CD4-positive, alpha-beta memory T cell (primary cell): ENCODE data around the gene FRMD4A. TPM values are rescaled to one million over a fixed set of nuclear protein-coding genes. Genes with fewer than 3 reads are reported as not detected.
"Not testable (repeated sequence)": the region's sequence is repeated elsewhere in the genome, so short reads cannot be mapped to it uniquely, and the experiment has no call there.

Experiments
- CTCF ChIA-PET: fragments of 350-600 bp; sonication (Branson Sonifier 250); formaldehyde crosslinking; loops from one replicate; lab custom pipeline; 2021; ENCODE audit warnings: inconsistent platforms; ENCODE audit not compliant: partially characterized antibody; lab: Charles Lee
- POLR2A ChIA-PET: fragments of 350-600 bp; sonication (Branson Sonifier 250); formaldehyde crosslinking; loops from one replicate; lab custom pipeline; 2021; ENCODE audit not compliant: partially characterized antibody; lab: Charles Lee
- DNase-seq, 5 donors: peaks; one replicate each; pipeline versions ENCODE4 v3.0.0 to v3.0.0-alpha.2; 2020 to 2022; ENCODE audit warnings: mixed read lengths in 1 of 5
- H3K27ac ChIP-seq: one replicate; pipeline ENCODE4 v1.7.0; 2013; ENCODE audit warnings: low read depth, low read length
- H3K27me3 ChIP-seq: 2 replicates; pipeline ENCODE4 v1.7.0; 2013; ENCODE audit warnings: mild to moderate bottlenecking, low read length, moderate library complexity; ENCODE audit not compliant: insufficient read depth
- H3K36me3 ChIP-seq: 2 replicates; pipeline ENCODE4 v1.7.0; 2013; ENCODE audit warnings: mild to moderate bottlenecking, low read length, moderate library complexity; ENCODE audit not compliant: insufficient read depth
- H3K4me1 ChIP-seq: 2 replicates; pipeline ENCODE4 v1.7.0; 2013; ENCODE audit warnings: mild to moderate bottlenecking, low read length, moderate library complexity; ENCODE audit not compliant: insufficient read depth
- H3K4me3 ChIP-seq, 2 donors: one replicate each; pipeline ENCODE4 v1.7.0; 2013; ENCODE audit warnings: low read length in 2 of 2, mild to moderate bottlenecking in 1 of 2
- H3K9me3 ChIP-seq, 2 donors: one replicate each; pipeline ENCODE4 v1.7.0; 2013; ENCODE audit warnings: low read length in 2 of 2, control low read depth in 1 of 2; ENCODE audit not compliant: control insufficient read depth in 1 of 2
- H3K27ac Mint-ChIP-seq, 7 donors: one replicate each; pipeline ENCODE4 v1.8.0; 2020 to 2021; ENCODE audit warnings: mixed read lengths in 7 of 7, mild to moderate bottlenecking in 6 of 7, inconsistent platforms in 3 of 7, moderate library complexity in 3 of 7
- H3K27me3 Mint-ChIP-seq, 2 donors: one replicate each; pipeline ENCODE4 v1.8.0; 2020 to 2021; ENCODE audit warnings: mixed read lengths in 2 of 2
- H3K36me3 Mint-ChIP-seq, 2 donors: one replicate each; pipeline ENCODE4 v1.8.0; 2020 to 2021; ENCODE audit warnings: mixed read lengths in 2 of 2, inconsistent platforms in 1 of 2, mild to moderate bottlenecking in 1 of 2
- H3K4me1 Mint-ChIP-seq, 4 donors: one replicate each; pipeline ENCODE4 v1.8.0; 2020 to 2021; ENCODE audit warnings: mixed read lengths in 4 of 4, mild to moderate bottlenecking in 1 of 4
- H3K4me3 Mint-ChIP-seq, 8 donors: one replicate each; pipeline ENCODE4 v1.8.0; 2020 to 2021; ENCODE audit warnings: mixed read lengths in 8 of 8, mild to moderate bottlenecking in 7 of 8, moderate library complexity in 6 of 8, inconsistent platforms in 3 of 8
- H3K9me3 Mint-ChIP-seq, 8 donors: one replicate each; pipeline ENCODE4 v1.8.0; 2020 to 2021; ENCODE audit warnings: mixed read lengths in 8 of 8, mild to moderate bottlenecking in 5 of 8, inconsistent platforms in 3 of 8, moderate library complexity in 1 of 8
- intact Hi-C: fragments of 100-400 bp; cut with micrococcal nuclease; formaldehyde crosslinking; loops from one replicate; pipeline ENCODE4 v1.15.1; 2023
- polyA plus RNA-seq, 2 donors: library from polyadenylated mRNA; unstranded; fragments of 300-500 nt; fragmentation: Illumina TruSeq; gene quantifications; one replicate each; pipeline ENCODE4 v1.2.3, GENCODE V29; 2021
- total RNA-seq, 2 experiments: library from RNA; stranded (reverse); gene quantifications; one replicate each; pipeline ENCODE4 v1.2.3, GENCODE V29; 2021

The FRMD4A gene
- total and polyA plus RNA-seq, 4 experiments from 2014 or later, result 0.89 to 2.4 (median 1.9) TPM; not detected in 1

DNA sequence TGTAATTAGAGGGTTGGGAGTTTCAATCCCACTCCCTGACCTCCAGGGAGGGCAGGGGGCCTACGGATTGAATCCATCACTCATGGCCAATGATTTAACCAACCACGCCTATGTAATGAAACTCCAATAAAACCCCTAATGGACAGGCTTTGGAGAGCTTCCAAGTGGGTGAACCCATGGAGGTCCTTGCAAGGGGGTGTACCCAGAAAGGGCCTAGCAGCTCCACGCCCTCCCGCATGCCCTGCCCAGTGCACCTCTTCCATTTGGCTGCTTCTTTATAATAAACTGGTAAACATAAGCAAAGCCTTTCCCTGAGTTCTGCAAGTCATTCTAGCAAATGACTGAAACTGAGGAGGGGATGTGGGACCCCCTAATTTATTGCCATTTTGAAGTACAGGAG is 280.1 kb downstream of the FRMD4A start:
- H3K4me1 Mint-ChIP-seq, result no peaks in the 10 kb centered on the region
- H3K36me3 Mint-ChIP-seq, result peaks cover 0 to 3% of the 10 kb centered on the region in 2 donors
- DNase-seq, result no peak
- no peak overlapping the region for H3K4me3 ChIP-seq
- ChIA-PET CTCF (no interaction called here), POLR2A (no interaction called here)
- no peaks in the 10 kb centered on the region for H3K9me3 ChIP-seq
- H3K4me3 Mint-ChIP-seq, result no peak overlapping the region
- intact Hi-C loops, result no loop called here
- H3K27ac Mint-ChIP-seq, result no peak overlapping the region
- H3K27me3 ChIP-seq, result no peaks in the 10 kb centered on the region
- H3K27me3 Mint-ChIP-seq, result peaks cover 1 to 7% of the 10 kb centered on the region in 2 donors
- peaks cover 0 to 22% (median 12%) of the 10 kb centered on the region in 8 donors for H3K9me3 Mint-ChIP-seq
- no peak overlapping the region for H3K27ac ChIP-seq
- no peaks in the 10 kb centered on the region for H3K4me1 ChIP-seq
- H3K36me3 ChIP-seq, result no peaks in the 10 kb centered on the region

DNA sequence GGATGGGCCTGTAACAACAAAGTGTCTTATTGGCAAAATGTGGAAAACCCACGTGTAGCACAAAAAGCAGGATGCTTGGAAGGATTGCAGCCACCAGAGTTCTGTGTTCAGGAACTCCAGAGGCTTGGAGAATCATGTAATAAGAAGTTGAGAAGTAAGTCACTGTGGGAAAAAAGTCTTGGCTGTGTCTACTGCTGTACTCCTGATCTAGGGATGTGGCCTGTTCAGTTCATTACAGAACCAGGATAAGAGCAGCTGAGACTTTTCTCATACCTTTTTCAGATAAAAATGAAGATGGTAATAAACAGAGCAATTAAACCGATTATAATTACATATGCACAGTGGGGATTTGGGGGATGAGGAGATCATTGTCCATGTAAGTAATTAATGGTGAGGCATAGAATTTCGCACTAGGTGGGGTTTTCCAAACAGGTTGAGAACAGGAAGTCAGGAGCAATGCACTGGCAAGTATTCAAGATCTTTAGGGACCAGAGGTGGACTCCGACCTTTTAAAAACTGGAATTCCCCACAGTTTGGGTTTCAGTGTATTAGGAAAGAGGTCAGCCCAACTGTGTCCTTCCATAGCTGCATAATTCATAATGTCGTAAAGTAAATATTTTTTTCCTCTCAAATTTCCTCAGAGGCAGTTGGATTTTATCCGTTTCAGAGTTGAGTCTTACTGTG is 281.7 kb downstream of the FRMD4A start:
- Histone ChIP-seq H3K36me3 (no peaks in the 10 kb centered on the region), H3K4me1 (no peaks in the 10 kb centered on the region), H3K9me3 (no peaks in the 10 kb centered on the region), H3K27me3 (no peaks in the 10 kb centered on the region), H3K27ac (no peak overlapping the region), H3K4me3 (no peak overlapping the region)
- intact Hi-C loops, result no loop called here
- ChIA-PET CTCF (no interaction called here), POLR2A (no interaction called here)
- no peak for DNase-seq
- H3K4me3 Mint-ChIP-seq, result no peak overlapping the region
- no peak overlapping the region for H3K27ac Mint-ChIP-seq
- peaks cover 0 to 12% (median 7%) of the 10 kb centered on the region in 8 donors for H3K9me3 Mint-ChIP-seq
- peaks cover 1 to 7% of the 10 kb centered on the region in 2 donors for H3K27me3 Mint-ChIP-seq
- H3K4me1 Mint-ChIP-seq, result no peaks in the 10 kb centered on the region
- H3K36me3 Mint-ChIP-seq, result no peaks in the 10 kb centered on the region

DNA sequence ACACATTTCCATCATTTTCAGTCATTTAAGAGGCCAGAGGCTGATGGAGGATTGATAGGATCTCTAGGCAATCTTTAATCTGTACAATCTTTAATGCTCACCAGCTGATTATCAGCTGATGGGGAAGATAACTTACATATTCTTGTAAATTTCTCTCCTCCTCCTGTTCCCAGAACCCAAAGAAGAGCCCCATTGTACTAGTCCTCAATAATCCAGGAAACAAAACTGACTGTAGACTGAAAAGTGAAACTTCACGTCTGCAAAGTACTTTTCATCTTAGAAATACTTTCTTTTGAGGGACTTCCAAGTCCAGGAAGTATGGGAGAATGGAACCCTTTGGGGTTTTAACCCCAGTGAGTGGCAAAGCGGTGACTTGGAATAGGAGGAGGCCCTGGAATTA is 283.3 kb downstream of the FRMD4A start:
- Mint-ChIP-seq H3K9me3 (peaks cover 0 to 8% (median 3%) of the 10 kb centered on the region in 8 donors), H3K4me1 (no peaks in the 10 kb centered on the region), H3K27ac (no peak overlapping the region), H3K36me3 (no peaks in the 10 kb centered on the region), H3K4me3 (no peak overlapping the region), H3K27me3 (peaks cover 1 to 7% of the 10 kb centered on the region in 2 donors)
- Histone ChIP-seq H3K36me3 (no peaks in the 10 kb centered on the region), H3K4me1 (no peaks in the 10 kb centered on the region), H3K27ac (no peak overlapping the region), H3K27me3 (no peaks in the 10 kb centered on the region), H3K4me3 (no peak overlapping the region), H3K9me3 (no peaks in the 10 kb centered on the region)
- no peak for DNase-seq
- POLR2A ChIA-PET, result no interaction called here
- intact Hi-C loops, result no loop called here
- CTCF ChIA-PET, result no interaction called here

DNA sequence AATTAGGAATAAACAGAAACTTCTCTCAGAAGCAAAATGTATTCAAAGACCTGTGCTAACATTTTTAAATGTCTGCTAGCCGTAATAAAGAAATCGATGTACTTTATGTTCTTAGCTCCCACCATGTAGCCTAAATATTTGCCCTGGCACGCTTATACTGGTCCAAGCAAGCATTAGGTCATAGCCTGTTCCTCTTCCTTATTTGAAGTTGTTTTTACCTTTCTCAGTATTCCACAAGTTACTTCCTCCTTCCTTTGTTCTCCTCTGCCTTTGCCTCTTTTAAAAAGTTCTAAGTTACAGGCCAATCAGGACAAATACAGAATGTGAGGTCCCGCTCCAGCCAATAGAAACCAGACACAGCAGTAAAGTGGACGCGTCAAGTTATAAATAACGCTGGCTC is 288.7 kb downstream of the FRMD4A start:
- intact Hi-C loops, H3K36me3 Mint-ChIP-seq, H3K9me3 ChIP-seq, POLR2A ChIA-PET, H3K27me3 Mint-ChIP-seq, H3K4me3 ChIP-seq, H3K27ac ChIP-seq, H3K4me1 ChIP-seq, H3K27me3 ChIP-seq, H3K4me1 Mint-ChIP-seq, H3K36me3 ChIP-seq, H3K9me3 Mint-ChIP-seq, H3K4me3 Mint-ChIP-seq, H3K27ac Mint-ChIP-seq, DNase-seq: not testable (repeated sequence)
- CTCF ChIA-PET, result interaction anchor here (0.7 kb wide), 1 partner anchor 58 kb away, joined by 3 read pairs; no protein-coding TSS in a partner anchor

- CTCF ChIA-PET, result interaction anchor here (1.1 kb wide), 1 partner anchor 14 kb away, joined by 4 read pairs; no protein-coding TSS in a partner anchor
- no peak for DNase-seq
- intact Hi-C loops, result no loop called here
- Histone ChIP-seq H3K4me1 (no peaks in the 10 kb centered on the region), H3K27ac (no peak overlapping the region), H3K4me3 (no peak overlapping the region), H3K27me3 (no peaks in the 10 kb centered on the region), H3K36me3 (no peaks in the 10 kb centered on the region), H3K9me3 (no peaks in the 10 kb centered on the region)
- peak overlapping the region in 1 of 7 donors; percentile 5 for H3K27ac Mint-ChIP-seq
- POLR2A ChIA-PET, result no interaction called here
- peaks cover 0 to 8% (median 4%) of the 10 kb centered on the region in 4 donors for H3K4me1 Mint-ChIP-seq
- no peaks in the 10 kb centered on the region for H3K27me3 Mint-ChIP-seq
- H3K4me3 Mint-ChIP-seq, result no peak overlapping the region
- H3K9me3 Mint-ChIP-seq, result peaks cover 0 to 5% (median 0%) of the 10 kb centered on the region in 8 donors
- no peaks in the 10 kb centered on the region for H3K36me3 Mint-ChIP-seq
These were observed 289.7 kb downstream of the FRMD4A start for GRCh38 chr10:14040787-14041631.

- Histone ChIP-seq H3K9me3 (no peaks in the 10 kb centered on the region), H3K4me3 (no peak overlapping the region), H3K27ac (no peak overlapping the region), H3K4me1 (no peaks in the 10 kb centered on the region), H3K27me3 (no peaks in the 10 kb centered on the region), H3K36me3 (no peaks in the 10 kb centered on the region)
- Mint-ChIP-seq H3K4me3 (no peak overlapping the region), H3K4me1 (peaks cover 0 to 8% (median 4%) of the 10 kb centered on the region in 4 donors), H3K9me3 (peaks cover 0 to 5% (median 0%) of the 10 kb centered on the region in 8 donors), H3K27ac (no peak overlapping the region), H3K27me3 (no peaks in the 10 kb centered on the region), H3K36me3 (no peaks in the 10 kb centered on the region)
- CTCF ChIA-PET, result no interaction called here
- intact Hi-C loops, result no loop called here
- POLR2A ChIA-PET, result no interaction called here
- DNase-seq, result no peak
These were observed 290.6 kb downstream of the FRMD4A start for GRCh38 chr10:14039968-14040668.

DNA sequence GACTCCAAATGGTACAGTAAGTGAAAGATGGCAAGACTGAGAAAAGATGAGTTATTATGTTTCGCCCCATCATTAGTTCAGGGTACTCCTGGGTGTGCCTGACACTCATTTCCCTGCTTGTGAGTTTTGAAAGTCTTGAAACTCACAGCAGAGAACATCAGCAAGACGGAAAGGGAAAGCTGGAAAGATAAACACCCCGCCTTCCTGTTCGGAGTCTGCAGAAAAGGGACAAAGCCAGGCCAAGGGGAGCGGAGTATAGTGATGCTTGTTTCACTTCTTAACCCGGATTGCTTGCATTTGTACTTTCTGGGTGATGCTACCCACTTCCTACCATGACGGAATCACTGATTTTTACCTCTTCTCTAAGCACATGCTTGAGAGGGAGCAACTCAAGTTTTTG is 294.5 kb downstream of the FRMD4A start:
- Histone ChIP-seq H3K9me3 (no peaks in the 10 kb centered on the region), H3K36me3 (no peaks in the 10 kb centered on the region), H3K4me3 (no peak overlapping the region), H3K27ac (no peak overlapping the region), H3K4me1 (no peaks in the 10 kb centered on the region), H3K27me3 (no peaks in the 10 kb centered on the region)
- CTCF ChIA-PET, result no interaction called here
- Mint-ChIP-seq H3K27ac (no peak overlapping the region), H3K4me1 (peaks cover 6 to 10% (median 8%) of the 10 kb centered on the region in 4 donors), H3K9me3 (peaks cover 0 to 1% (median 0%) of the 10 kb centered on the region in 8 donors), H3K36me3 (no peaks in the 10 kb centered on the region), H3K27me3 (no peaks in the 10 kb centered on the region), H3K4me3 (no peak overlapping the region)
- POLR2A ChIA-PET, result no interaction called here
- DNase-seq, result no peak
- intact Hi-C loops, result no loop called here
